ENCODE results near the gene BCAR3. TPM values are rescaled to one million over a fixed set of nuclear protein-coding genes. Genes with fewer than 3 reads are reported as not detected.
"Not testable (repeated sequence)": the region's sequence is repeated elsewhere in the genome, so short reads cannot be mapped to it uniquely, and the experiment has no call there.

The BCAR3 gene
- total RNA-seq, 1 experiment from 2014 or later, result 112 TPM

DNA sequence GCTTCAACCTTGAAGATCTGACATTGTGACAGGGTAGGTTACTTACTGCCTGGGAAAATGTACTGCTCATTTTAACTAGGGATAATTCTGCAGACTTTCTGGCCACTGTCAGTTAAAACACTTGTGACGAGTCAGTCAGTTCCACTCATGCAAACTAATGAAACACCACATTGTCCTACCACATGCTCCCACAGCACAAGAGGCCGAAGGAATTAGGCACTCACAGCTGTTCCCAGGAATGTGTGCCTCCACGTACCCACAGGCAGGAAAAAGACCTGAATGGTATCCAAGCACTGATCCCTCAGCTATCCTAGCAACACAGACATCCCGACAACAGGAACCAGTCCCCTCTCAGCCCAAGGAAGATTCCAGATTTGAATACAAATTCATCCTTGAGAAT lies 12.3 kb downstream of the BCAR3 start:
- peak; percentile 96 for DNase-seq (ENCODE audit: low read depth)

DNA sequence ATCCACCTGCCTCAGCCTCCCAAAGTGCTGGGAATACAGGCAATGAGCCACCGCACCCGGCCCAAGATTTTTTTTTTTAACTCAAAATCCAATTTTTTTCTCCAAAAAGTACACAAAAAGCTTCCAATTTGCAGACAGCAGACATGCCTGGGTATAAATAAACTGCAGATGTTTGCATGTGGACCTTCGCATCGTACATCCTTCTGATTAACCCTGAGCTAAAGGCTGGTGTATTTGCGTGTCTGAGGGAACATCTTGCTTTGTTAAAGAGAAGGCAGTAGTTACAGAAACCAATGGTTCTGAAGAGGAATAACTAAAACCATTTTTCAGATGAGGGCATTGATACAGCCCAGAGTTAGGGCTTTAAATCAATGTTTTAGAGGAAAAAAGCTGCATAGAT lies 12.7 kb downstream of the BCAR3 start:
- no peak for DNase-seq (ENCODE audit: low read depth)

DNA sequence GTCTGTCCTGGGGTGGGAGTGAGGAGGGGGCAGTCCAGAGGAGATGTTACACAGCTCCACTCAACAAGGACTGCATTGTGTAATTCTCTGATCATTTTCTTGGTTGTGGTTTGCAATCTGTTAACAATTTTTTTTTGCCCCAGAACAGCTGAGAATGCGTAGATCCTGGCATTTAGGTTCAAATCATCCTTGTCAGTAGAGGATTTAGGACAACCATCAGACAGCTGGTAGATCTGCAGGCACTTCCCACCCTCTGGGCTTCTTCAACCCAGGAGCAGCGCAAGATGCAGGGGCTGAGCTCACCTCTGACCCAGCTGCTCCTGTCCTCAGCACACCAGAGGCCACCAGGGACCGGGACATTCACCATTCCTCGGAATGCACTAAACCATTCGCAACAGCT lies 13.5 kb downstream of the BCAR3 start:
- peak; percentile 99 for DNase-seq (ENCODE audit: low read depth)

DNA sequence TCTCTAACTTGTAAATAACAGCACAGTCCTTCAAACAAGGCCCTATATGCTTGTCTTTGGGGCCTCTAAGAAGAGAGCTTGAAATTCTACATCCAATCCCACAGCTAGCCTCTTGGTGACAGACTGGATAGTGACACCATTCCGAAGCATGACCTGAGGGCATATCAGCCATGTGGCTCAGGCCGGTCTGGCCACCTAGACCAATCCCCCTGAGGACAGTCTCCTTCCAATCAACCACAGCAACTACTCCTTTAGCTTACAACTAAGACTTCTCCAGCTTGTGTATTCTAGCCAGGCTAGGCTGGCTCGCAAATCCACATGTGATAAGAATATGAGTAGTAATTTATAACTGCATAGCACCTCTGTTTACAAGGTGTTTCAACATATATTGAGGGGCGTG lies 14.0 kb downstream of the BCAR3 start:
- no peak for DNase-seq (ENCODE audit: low read depth)

DNA sequence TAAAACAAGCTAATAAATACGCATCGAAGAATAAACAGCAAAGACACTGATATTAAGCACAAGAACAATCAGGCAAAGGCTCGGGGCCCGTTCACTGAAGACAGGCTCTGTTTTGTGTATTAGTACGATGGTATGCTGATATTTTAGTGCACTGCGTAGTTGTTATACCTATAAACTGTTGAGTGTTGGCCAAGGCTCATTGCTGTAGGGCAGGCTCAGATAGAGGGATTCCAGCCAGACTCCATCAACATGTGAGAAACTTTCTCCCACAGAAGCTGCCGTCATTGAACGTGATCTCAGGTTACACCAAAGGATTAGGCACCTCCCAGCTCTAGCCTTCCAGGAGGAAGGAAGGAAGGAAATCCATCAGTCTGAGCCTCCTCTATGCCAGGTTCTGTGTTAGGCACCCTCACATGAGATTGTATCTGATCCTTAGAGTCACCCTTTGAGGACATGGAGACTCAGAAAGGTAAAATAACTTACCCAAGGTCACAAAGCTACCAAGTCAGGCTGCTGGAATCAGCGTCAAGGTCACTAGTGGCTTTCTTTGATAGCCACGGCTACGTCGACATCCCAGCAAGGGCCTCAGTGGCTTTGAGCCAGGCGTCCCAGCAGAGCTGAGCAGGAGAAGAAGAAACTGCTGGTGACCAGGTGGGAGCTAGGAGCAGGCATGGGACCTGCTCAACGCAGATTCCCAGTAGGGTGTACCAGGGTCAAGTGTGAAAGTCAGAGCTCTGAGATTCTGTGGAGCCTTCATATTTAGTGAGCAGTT lies 14.8 kb downstream of the BCAR3 start:
- DNase-seq (ENCODE audit: low read depth), result peak; percentile 80

DNA sequence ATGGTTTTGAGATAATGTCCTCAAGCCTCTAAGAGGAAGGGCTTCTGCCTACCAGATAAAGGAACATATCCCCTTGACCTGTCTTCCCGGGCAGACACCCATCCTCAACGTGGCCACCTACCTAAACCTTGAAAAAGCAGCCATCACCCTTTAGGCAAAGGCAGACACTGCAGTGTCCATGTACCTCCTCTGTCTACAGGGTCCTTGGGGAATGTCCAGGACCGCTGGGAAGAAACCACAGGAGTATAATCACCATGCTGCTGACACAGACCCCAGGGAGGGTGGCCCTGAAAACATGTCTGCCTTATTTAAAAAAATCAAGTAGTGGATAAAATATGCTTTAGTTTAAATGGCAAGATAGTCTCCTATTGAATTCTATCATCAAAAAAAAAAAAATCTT lies 16.6 kb downstream of the BCAR3 start:
- peak; percentile 58 for DNase-seq (ENCODE audit: low read depth)

DNA sequence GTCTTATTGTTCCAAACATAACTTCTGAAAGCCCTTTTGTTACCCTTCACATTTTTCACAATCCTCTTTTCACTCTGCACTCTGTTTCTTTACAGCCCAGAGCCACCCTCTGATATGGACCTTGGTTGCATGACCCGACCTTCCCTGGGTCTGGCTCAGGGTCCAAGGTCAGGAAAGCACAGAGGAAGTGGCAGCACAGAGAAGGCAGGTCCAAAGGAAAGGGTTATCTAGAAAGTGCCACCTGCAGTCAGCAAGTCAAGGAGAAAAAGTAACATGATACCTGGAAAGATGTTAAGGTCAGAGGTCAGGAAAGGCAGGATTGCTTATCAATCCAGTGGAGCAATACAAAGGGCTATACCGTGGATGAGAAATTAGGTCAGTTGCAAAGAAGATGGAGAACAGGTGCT lies 18.4 kb downstream of the BCAR3 start:
- no peak for DNase-seq (ENCODE audit: low read depth)

DNA sequence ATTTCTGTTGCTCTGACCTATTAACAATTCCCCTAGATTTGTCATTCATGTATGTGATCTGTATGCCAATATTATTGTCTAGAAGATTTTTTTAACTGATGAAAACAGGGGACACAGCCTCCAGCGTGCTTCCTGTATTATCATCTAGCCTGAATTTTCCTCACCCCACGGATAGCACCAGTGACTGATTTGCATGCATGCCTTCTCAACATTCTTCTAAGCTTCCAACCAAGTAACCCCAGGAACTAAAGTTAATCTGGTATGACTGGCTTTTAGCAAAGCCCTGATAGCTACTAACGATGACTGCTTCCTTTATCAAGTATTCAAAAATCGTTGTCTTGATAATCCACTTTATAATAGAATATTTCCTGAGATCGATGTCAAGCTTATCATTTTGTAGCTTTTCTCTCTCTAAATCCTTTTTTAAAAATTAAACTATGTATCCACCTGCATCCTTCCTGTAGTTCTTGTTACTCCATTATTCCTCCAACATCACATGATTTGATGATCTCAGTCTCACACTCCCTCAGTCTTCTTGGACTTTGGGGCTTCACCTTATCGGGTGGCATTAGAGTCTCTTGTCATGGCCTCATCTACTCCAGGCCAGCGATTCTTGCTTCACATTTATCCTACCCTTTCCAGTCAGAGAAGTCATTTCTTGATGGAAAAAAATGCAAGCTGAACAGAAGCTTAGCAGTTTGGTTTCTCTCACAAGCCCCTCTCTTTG lies 19.0 kb downstream of the BCAR3 start:
- peak; percentile 45 for DNase-seq (ENCODE audit: low read depth)

DNA sequence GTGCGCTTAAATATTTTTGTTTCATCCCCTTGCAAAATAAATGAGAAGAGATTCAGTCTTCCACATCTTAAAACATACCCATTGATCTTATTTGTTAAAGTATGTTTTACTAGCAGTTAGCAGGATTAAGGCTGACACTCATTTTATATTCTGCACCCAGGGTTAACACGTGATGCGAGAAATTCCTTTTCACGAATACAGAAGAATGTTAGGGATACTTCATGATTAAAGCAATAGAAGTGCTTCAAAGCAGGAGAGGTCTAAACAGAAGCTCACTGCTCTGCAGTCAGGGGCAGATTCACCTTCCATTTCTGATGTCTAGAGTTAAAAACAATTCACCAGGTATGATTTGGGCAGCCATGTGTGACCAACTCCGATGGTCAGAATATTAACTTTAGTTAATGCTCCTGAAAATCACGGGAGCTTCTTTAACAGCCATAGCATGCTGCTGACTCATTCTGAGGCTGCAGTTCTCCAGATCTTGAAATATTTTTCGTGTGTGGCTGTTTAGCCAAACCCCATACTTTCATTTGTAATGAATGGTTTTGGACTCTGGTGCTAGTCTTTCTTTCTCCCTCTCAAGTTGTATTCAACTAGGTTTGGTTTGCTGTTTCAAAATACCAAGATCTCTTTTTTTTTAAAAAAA lies 19.7 kb downstream of the BCAR3 start:
- DNase-seq (ENCODE audit: low read depth), result peak; percentile 82

DNA sequence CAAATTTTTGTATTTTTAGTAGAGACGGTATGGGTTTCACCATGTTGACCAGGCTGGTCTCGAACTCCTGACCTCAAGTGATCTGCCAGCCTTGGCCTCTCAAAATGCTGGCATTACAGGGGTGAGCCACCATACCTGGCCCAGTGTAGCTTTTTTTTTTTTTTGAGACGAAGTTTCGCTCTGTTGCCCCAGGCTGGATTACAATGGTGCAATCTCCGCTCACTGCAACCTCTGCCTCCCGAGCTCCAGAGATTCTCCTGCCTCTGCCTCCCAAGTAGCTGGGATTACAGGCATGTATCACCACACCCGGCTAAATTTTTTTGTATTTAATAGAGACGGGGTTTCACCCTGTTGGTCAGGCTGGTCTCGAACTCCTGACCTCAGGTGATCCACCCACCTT lies 20.3 kb downstream of the BCAR3 start:
- not testable (repeated sequence) for DNase-seq (ENCODE audit: low read depth)

DNA sequence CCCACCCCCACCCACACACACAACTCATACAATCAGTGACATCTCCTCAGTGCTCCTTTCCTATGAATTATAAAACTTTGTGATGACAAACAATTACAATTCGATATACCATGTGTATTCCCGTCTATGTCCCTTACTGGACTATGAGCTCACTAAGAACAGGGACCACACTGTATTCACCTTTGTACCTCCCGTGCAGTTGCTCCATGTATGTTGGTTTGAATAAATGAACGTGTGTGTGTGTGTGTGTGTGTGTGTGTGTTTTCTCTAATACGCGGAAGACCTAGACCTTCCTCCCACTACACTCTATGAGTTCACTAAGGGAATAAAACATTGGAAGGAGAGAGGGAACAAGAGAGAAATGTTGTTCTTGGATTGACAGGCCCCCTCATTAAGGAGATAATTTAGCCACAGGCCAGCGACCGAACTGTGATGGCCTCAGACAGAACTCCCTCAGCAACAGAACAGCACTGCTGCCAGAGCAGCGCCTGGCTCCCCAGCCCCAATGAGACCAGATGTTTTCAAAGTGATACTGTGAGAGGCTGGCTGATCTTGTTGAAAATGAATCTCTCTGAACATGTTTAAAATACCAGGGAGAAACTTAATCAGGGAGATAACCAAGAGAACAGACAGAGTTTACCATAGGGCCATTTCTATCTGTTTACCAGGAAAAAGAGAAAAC lies 21.7 kb downstream of the BCAR3 start:
- DNase-seq (ENCODE audit: low read depth), result no peak

DNA sequence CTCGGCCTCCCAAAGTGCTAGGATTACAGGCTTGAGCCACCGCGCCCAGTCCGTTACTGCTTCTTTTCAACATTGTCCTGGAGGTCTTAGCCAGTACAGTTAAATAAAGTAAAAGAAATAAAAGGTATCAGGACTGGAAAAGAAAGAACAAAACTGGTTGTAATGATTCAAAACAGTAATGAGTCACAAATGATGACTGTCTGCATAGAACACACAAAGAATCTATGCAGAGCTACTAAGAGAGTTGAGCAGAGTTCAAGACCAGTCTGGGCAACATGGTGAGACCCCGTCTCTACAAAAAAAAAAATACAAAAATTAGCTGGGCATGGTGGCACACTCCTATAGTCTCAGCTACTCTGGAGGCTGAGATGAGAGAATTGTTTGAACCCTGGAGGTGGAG lies 23.4 kb downstream of the BCAR3 start:
- peak; percentile 38 for DNase-seq (ENCODE audit: low read depth)

DNA sequence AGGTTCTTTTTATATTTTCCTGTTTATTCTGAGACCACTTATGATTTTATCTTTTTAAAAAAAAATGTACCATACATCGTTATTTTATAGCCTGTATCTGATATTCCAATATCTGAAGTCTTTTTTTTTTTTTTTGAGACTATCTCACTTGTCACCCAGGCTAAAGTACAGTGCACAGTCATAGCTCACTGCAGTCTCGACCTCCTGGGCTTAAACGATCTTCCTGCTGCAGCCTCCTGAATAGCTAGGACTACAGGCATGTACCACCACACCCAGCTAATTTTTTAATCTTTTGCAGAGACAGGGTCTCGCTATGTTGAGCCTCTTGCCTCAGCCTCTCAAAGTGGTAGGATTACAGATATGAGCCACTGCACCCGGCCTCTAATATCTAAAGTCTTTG lies 25.1 kb downstream of the BCAR3 start:
- no peak for DNase-seq (ENCODE audit: low read depth)

DNA sequence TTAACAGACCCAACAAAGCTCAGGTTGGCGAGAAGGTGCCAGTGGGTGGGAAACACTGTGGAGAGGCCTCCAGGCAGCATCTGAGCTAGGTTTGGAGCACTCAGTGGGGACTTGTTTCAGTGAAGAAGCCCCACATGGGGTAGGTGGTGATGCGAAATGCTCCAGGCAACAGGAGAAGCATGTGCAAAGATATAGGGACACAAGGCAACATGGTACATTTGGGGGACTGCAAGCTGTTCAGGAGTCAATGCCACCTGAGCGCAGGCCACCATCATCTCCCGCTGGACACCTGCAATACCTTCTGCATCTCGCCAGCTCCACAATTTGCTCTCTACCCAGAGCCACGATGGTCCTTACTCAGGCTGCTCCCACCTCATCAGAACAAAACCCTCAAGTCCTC lies 28.0 kb downstream of the BCAR3 start:
- no peak for DNase-seq (ENCODE audit: low read depth)

DNA sequence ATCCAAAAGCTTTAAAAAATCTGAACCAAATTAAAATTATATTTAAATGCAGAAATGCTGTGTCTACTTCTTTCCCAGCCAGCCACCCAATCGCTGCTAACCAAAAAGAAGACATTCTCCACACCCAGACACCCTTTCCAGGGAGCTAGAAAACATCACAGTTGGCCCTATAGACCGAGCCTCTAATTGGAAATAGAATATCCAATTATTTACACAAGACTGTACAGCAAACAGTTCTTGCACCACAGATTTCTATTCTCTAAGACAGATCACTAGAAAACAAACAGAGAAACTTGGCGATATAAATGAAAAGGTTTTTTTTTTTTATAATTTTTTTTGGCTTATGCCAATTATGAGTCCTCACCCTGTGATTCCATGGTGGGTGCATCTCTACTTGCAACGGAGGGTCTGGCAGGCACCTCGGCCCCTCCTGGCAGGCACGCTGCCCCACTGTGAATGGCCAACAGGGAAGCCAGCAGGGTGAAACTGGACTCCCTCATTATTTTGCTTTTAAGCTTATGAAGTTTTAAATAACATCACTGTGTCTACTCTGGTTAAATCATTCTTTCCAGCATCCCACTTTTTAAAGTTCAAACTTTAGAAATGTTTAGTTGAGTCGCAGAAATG lies 29.2 kb downstream of the BCAR3 start:
- DNase-seq (ENCODE audit: low read depth), result no peak

DNA sequence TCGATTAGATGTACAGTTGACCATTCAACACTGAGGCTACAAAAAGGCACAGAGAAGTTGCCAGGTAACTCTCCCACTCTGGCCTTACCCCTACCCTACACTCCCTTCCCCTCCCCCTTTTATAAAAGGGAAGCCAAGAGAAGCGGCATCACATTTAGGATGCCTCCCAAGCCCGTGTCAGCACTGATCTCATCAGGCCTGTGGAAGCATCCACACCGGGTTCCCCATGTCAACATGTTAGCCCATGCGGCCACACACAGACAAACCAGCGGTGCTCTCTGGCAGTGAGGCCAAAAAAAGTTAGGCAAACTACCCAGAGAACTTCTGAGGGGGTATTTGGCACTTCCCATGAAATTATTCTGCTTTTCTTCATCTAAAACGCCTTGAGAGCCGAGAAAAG lies 29.9 kb downstream of the BCAR3 start:
- DNase-seq (ENCODE audit: low read depth), result no peak

DNA sequence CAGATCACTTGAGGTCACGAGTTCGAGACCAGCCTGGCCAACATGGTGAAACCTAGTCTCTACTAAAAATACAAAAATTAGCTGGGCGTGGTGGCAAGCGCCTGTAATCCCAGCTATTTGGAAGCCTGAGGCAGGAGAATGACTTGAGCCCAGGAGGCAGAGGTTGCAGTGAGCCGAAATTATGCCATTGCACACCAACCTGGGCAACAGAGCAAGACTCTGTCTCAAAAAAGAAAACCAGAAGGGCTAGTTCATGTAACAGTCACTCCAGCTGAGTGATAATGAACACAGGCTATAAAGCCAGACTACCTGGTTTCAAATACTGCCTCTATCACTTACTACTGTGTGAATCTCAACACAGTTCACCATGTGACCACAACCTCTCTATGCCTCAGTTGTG lies 31.5 kb downstream of the BCAR3 start:
- DNase-seq (ENCODE audit: low read depth), result not testable (repeated sequence)

DNA sequence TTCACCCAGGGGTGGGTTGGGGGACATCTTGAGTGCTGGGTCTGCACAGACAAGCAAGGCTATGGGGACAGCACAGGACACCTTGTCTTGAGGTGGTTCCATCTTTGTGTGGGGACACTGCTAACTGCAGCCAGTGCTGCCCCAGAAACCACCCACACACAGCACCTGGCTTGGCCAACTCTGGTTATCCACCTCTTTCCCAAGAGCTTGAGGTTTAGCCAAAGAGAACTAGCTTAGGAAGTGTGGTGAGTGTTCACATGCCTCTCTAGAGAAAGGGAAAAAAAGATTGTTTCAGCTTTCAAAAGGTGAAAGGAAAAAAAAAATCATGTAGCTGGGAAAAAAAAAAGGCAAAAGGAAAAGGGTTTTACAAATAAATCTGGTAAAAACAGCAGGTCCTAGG lies 32.4 kb downstream of the BCAR3 start:
- DNase-seq (ENCODE audit: low read depth), result no peak

DNA sequence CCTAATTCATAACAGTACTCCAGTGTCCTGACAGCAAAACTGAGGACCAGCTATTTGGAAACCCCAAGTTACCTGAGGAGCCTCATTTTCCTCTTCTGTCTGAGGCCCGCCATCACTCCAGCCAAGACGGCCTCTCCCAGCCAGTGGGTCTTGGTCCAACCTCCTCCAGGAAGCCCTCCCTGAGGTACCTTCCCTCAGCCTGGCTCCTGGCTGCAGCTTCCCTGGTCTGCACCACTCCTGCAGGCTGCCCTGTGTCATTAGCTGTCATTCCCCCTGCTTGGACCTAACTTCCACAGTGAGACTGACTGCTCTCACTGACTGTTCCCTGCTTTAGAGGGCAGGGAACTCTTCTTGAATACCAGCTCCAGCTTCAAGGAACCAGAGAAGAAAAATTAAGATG lies 33.0 kb downstream of the BCAR3 start:
- no peak for DNase-seq (ENCODE audit: low read depth)

DNA sequence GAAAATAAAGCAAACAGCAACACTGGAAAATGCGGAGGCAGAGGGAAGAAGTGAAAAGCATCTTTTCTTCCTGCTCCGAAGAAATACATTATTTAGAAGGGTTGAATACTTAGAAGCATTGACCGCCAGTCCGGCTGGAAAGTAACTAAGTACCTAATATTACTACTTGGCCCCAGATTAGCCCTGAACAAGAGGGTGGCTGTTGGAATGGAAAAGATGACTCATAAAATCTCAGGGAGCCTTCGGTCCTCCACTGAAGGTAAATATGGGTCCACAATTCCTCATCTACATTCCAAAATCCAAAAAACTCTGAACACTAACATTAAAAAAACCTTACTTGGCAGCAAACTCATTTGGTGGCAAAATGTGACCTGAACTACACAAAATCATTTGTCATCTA lies 40.1 kb downstream of the BCAR3 start:
- no peak for DNase-seq (ENCODE audit: low read depth)

DNA sequence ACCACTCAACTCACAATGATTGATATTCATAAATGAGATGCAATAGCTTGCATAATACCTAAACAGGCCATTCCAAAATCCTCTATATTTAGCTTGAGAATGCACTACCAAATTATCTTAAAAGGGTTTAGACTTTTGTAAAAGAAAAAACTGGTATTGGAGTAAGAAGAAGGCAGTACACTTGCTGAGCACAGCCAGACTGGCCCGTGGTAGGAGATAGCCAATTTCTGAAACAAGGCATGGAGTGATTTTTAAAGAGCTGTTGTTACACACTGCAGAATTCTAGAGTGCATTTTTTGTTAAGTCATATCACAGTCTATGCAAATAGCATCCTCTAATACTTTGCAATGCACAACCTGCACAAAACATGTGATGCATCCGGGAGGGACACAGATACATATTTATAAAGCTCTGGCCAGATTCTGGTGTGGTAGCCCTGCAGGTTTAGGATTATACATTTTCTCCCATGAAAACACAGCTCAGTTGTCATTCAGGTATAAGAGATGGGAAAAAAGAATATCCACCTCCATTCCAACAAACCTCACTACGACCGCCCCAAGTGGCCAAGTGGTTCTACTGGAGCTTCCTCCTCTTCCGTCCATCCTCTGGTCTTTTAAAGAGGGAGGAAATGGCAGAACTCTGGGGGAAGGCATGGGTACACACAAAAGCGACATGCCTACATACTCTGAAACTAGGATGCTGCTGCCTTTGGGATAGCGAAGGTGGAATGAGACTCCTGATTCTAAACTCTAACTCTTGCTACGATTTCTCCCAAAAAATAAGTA lies 40.8 kb downstream of the BCAR3 start:
- DNase-seq (ENCODE audit: low read depth), result no peak

Measured in LHCN-M2 (cell line).